Right atrium auricular region (tissue), 2 donors: ENCODE results near the gene RAD51B. TPM values are rescaled to one million over a fixed set of nuclear protein-coding genes. Genes with fewer than 3 reads are reported as not detected.
"Not testable (repeated sequence)": the region's sequence is repeated elsewhere in the genome, so short reads cannot be mapped to it uniquely, and the experiment has no call there.

ENCODE experiments used
- DNase-seq: peaks from one replicate; pipeline ENCODE4 v3.0.0-alpha.2; 2019; ENCODE audit warnings: low spot score
- H3K27ac ChIP-seq, 2 donors: fragments of 200-600 bp; sonication (generic); 1 replicate in 1 of 2; 2 replicates in 1 of 2; pipeline ENCODE4 v1.5.1; 2016 to 2019
- H3K27me3 ChIP-seq, 2 donors: fragments of 200-600 bp; sonication (generic); one replicate each; pipeline versions ENCODE4 v1.5.1 to v1.6.0; 2017 to 2019
- H3K36me3 ChIP-seq: fragments of 200-600 bp; sonication (generic); one replicate; pipeline ENCODE4 v1.5.1; 2016
- H3K4me1 ChIP-seq, 2 donors: fragments of 200-600 bp; sonication (generic); one replicate each; pipeline versions ENCODE4 v1.5.1 to v1.6.0; 2017 to 2019
- H3K4me3 ChIP-seq, 2 donors: fragments of 200-600 bp; sonication (generic); 1 replicate in 1 of 2; 2 replicates in 1 of 2; pipeline ENCODE4 v1.5.1; 2017 to 2019; ENCODE audit warnings: mild to moderate bottlenecking in 1 of 2, moderate library complexity in 1 of 2
- H3K9me3 ChIP-seq, 2 donors: fragments of 200-600 bp; sonication (generic); one replicate each; pipeline ENCODE4 v1.5.1; 2019
- CTCF ChIP-seq, 2 donors: fragments of 200-600 bp; sonication (generic); IDR thresholded peaks; one replicate each; pipeline ENCODE4 v1.5.1; 2019; ENCODE audit warnings: antibody characterized with exemption in 2 of 2
- total RNA-seq, 2 donors: library from RNA; depleted of rRNA; stranded (reverse); fragments of >200 nt; gene quantifications; one replicate each; pipeline ENCODE4 v1.1.0, GENCODE V29; 2016

The RAD51B gene
- total RNA-seq, 2 donors from 2014 or later = 1.2 to 1.5 TPM

- Histone ChIP-seq H3K27me3 (no peaks in the 10 kb centered on the region), H3K9me3 (no peaks in the 10 kb centered on the region), H3K27ac (no peak overlapping the region), H3K4me1 (no peaks in the 10 kb centered on the region), H3K4me3 (no peak overlapping the region), H3K36me3 (no peaks in the 10 kb centered on the region)
- DNase-seq = no peak
- TF ChIP-seq CTCF (IDR thresholded peaks at IDR 0.05) = no peak
Observed at GRCh38 chr14:68257969-68258368, 438.4 kb downstream of the RAD51B start.

GRCh38 chr14:68258995-68259394 lies 439.4 kb downstream of the RAD51B start:
- not testable (repeated sequence) for H3K4me1 ChIP-seq, H3K36me3 ChIP-seq, H3K27ac ChIP-seq, H3K27me3 ChIP-seq, DNase-seq, H3K4me3 ChIP-seq, H3K9me3 ChIP-seq

GRCh38 chr14:68260121-68260520 lies 440.5 kb downstream of the RAD51B start:
- no peaks in the 10 kb centered on the region for H3K36me3 ChIP-seq
- no peaks in the 10 kb centered on the region for H3K9me3 ChIP-seq
- no peaks in the 10 kb centered on the region for H3K4me1 ChIP-seq
- H3K4me3 ChIP-seq = no peak overlapping the region
- no peak for TF ChIP-seq CTCF (IDR thresholded peaks at IDR 0.05)
- H3K27ac ChIP-seq = no peak overlapping the region
- H3K27me3 ChIP-seq = no peaks in the 10 kb centered on the region
- no peak for DNase-seq

GRCh38 chr14:68261092-68261842 lies 441.7 kb downstream of the RAD51B start:
- Histone ChIP-seq H3K9me3 (no peaks in the 10 kb centered on the region), H3K36me3 (no peaks in the 10 kb centered on the region), H3K27ac (no peak overlapping the region)

GRCh38 chr14:68262567-68262966 lies 443.0 kb downstream of the RAD51B start:
- Histone ChIP-seq H3K27me3 (no peaks in the 10 kb centered on the region), H3K36me3 (no peaks in the 10 kb centered on the region), H3K4me3 (no peak overlapping the region), H3K9me3 (no peaks in the 10 kb centered on the region), H3K4me1 (no peaks in the 10 kb centered on the region), H3K27ac (no peak overlapping the region)
- no peak for DNase-seq
- no peak for TF ChIP-seq CTCF (IDR thresholded peaks at IDR 0.05)

More at GRCh38 chr14:68261092-68261842, 441.7 kb downstream of the RAD51B start:
- no peak for TF ChIP-seq CTCF (IDR thresholded peaks at IDR 0.05)
- no peak for DNase-seq
- no peak overlapping the region for H3K4me3 ChIP-seq
- no peaks in the 10 kb centered on the region for H3K4me1 ChIP-seq
- H3K27me3 ChIP-seq = no peaks in the 10 kb centered on the region

GRCh38 chr14:68263563-68264259 lies 444.1 kb downstream of the RAD51B start:
- Histone ChIP-seq H3K4me1 (no peaks in the 10 kb centered on the region), H3K27me3 (no peaks in the 10 kb centered on the region), H3K4me3 (no peak overlapping the region), H3K36me3 (no peaks in the 10 kb centered on the region), H3K9me3 (no peaks in the 10 kb centered on the region), H3K27ac (no peak overlapping the region)
- TF ChIP-seq CTCF (IDR thresholded peaks at IDR 0.05) = no peak
- DNase-seq = no peak
